ENCODE data around the gene CCDC148. TPM values are rescaled to one million over a fixed set of nuclear protein-coding genes. Genes with fewer than 3 reads are reported as not detected.

Gene CCDC148
- total and polyA plus RNA-seq, 4 donors, result 0.02 to 0.42 (median 0.31) TPM

DNA sequence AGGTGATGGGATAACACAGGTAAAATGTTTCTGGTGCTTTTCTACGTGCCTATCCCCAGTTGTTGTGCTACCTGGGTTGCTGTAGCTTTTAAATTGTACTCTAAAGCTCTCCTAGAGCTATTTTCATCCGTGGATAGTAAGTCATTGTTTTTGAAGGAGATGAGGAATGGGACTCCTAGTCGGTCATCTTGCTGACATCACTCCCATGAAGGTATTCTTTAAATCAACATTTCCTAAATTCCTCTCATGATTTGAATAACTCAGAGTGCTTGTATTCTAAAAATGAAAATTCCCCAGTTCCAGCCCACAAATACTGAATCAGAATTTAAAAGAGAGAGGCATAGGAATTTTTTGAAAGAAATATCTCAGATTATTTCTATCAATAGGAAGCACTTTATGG lies 44.3 kb downstream of the CCDC148 start (continued):
- TF ChIP-seq, protein P1, sequence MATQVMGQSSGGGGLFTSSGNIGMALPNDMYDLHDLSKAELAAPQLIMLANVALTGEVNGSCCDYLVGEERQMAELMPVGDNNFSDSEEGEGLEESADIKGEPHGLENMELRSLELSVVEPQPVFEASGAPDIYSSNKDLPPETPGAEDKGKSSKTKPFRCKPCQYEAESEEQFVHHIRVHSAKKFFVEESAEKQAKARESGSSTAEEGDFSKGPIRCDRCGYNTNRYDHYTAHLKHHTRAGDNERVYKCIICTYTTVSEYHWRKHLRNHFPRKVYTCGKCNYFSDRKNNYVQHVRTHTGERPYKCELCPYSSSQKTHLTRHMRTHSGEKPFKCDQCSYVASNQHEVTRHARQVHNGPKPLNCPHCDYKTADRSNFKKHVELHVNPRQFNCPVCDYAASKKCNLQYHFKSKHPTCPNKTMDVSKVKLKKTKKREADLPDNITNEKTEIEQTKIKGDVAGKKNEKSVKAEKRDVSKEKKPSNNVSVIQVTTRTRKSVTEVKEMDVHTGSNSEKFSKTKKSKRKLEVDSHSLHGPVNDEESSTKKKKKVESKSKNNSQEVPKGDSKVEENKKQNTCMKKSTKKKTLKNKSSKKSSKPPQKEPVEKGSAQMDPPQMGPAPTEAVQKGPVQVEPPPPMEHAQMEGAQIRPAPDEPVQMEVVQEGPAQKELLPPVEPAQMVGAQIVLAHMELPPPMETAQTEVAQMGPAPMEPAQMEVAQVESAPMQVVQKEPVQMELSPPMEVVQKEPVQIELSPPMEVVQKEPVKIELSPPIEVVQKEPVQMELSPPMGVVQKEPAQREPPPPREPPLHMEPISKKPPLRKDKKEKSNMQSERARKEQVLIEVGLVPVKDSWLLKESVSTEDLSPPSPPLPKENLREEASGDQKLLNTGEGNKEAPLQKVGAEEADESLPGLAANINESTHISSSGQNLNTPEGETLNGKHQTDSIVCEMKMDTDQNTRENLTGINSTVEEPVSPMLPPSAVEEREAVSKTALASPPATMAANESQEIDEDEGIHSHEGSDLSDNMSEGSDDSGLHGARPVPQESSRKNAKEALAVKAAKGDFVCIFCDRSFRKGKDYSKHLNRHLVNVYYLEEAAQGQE (IDR thresholded peaks at IDR 0.05), result no peak
- TF ChIP-seq, protein P2, sequence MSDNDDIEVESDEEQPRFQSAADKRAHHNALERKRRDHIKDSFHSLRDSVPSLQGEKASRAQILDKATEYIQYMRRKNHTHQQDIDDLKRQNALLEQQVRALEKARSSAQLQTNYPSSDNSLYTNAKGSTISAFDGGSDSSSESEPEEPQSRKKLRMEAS (IDR thresholded peaks at IDR 0.05), result no peak
- TF ChIP-seq EGR1 (IDR thresholded peaks at IDR 0.05; ENCODE audit: low read depth in 2 of 2), result no peak

DNA sequence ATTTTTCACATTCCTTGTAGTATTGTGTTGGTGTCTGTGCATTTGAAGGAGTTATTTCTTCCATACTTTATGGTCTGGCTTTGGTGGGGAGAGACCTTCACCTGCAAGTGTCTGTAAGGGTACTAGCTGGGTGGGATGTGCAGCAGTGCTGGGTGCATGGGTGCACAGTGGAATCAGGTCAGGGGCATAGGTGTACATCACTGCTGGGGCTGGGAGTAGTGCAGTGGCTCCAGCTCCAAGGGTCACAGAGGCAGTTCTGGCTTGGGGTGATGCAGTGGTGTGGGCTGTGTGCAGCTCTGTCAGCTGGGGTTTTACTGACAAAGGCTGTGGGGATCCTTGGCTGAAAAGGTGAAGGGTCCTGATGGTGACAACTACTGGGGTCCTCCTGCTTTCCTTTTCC lies 44.8 kb downstream of the CCDC148 start:
- Histone ChIP-seq H3K27me3 (ENCODE audit: control insufficient read depth in 4 of 4, insufficient read depth in 4 of 4, low read length in 3 of 4) (peaks cover 0 to 4% (median 0%) of the 10 kb centered on the region in 4 donors), H3K9me3 (ENCODE audit: control insufficient read depth in 4 of 4, low read length in 3 of 4) (peaks cover 1 to 7% (median 3%) of the 10 kb centered on the region in 4 donors), H3K4me1 (ENCODE audit: control insufficient read depth in 4 of 4, insufficient read depth in 4 of 4, low read length in 3 of 4) (no peaks in the 10 kb centered on the region), H3K4me3 (ENCODE audit: low read depth in 1 of 3, low read length in 3 of 3) (no peak overlapping the region), H3K9ac (ENCODE audit: low read depth in 1 of 2, low read length in 2 of 2) (no peak overlapping the region), H3K36me3 (ENCODE audit: control insufficient read depth in 4 of 4, insufficient read depth in 3 of 4, low read depth in 1 of 4, low read length in 3 of 4) (no peaks in the 10 kb centered on the region), H3K27ac (ENCODE audit: low read depth in 1 of 2, low read length in 2 of 2) (no peak overlapping the region)
- DNase-seq (ENCODE audit: low spot score), result no peak
- TF ChIP-seq EGR1 (IDR thresholded peaks at IDR 0.05; ENCODE audit: low read depth in 2 of 2) (no peak), FOXA2 (IDR thresholded peaks at IDR 0.05) (no peak), HNF4A (conservative IDR thresholded peaks at IDR 0.05) (no peak), JUND (IDR thresholded peaks at IDR 0.05) (no peak), RAD21 (IDR thresholded peaks at IDR 0.05) (no peak), RXRA (IDR thresholded peaks at IDR 0.05) (no peak), NR2F2 (IDR thresholded peaks at IDR 0.05) (no peak)
- TF ChIP-seq, protein P1 (IDR thresholded peaks at IDR 0.05), result no peak
- TF ChIP-seq, protein P3, sequence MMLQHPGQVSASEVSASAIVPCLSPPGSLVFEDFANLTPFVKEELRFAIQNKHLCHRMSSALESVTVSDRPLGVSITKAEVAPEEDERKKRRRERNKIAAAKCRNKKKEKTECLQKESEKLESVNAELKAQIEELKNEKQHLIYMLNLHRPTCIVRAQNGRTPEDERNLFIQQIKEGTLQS (IDR thresholded peaks at IDR 0.05), result no peak
- TF ChIP-seq, protein P4, sequence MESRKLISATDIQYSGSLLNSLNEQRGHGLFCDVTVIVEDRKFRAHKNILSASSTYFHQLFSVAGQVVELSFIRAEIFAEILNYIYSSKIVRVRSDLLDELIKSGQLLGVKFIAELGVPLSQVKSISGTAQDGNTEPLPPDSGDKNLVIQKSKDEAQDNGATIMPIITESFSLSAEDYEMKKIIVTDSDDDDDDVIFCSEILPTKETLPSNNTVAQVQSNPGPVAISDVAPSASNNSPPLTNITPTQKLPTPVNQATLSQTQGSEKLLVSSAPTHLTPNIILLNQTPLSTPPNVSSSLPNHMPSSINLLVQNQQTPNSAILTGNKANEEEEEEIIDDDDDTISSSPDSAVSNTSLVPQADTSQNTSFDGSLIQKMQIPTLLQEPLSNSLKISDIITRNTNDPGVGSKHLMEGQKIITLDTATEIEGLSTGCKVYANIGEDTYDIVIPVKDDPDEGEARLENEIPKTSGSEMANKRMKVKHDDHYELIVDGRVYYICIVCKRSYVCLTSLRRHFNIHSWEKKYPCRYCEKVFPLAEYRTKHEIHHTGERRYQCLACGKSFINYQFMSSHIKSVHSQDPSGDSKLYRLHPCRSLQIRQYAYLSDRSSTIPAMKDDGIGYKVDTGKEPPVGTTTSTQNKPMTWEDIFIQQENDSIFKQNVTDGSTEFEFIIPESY (IDR thresholded peaks at IDR 0.05), result no peak
- TF ChIP-seq, protein P2 (IDR thresholded peaks at IDR 0.05), result no peak
